Astrocyte (in vitro differentiated cells and primary cell): ENCODE results near the gene CAPN7. TPM values are rescaled to one million over a fixed set of nuclear protein-coding genes. Genes with fewer than 3 reads are reported as not detected.

ENCODE experiments used
- DNase-seq: peaks from one replicate; pipeline ENCODE4 v3.0.0-alpha.2; 2010; ENCODE audit warnings: low read depth
- FAIRE-seq: peaks from 2 replicates; lab custom pipeline; 2011; peaks lifted over from hg19 to GRCh38; lab: Jason Lieb, UNC
- H2AFZ ChIP-seq: 2 replicates; pipeline ENCODE4 v1.6.0; 2012; ENCODE audit warnings: low read depth, low read length, inconsistent platforms
- H3K27ac ChIP-seq: 2 replicates; pipeline ENCODE4 v1.5.1; 2011; ENCODE audit warnings: low read depth, low read length, inconsistent platforms
- H3K27me3 ChIP-seq: 2 replicates; pipeline ENCODE4 v1.6.0; 2011; ENCODE audit warnings: low read length, inconsistent platforms; ENCODE audit not compliant: insufficient read depth
- H3K36me3 ChIP-seq: 2 replicates; pipeline ENCODE4 v1.5.1; 2011; ENCODE audit warnings: low read length, inconsistent platforms; ENCODE audit not compliant: insufficient read depth
- H3K4me1 ChIP-seq: 2 replicates; pipeline ENCODE4 v1.5.1; 2011; ENCODE audit warnings: low read length, inconsistent platforms; ENCODE audit not compliant: insufficient read depth
- H3K4me2 ChIP-seq: 2 replicates; pipeline ENCODE4 v1.6.0; 2012; ENCODE audit warnings: low read length, inconsistent platforms
- H3K4me3 ChIP-seq: 2 replicates; pipeline ENCODE4 v1.5.1; 2011; ENCODE audit warnings: low read depth, mild to moderate bottlenecking, low read length, inconsistent platforms; ENCODE audit not compliant: insufficient read depth
- H3K79me2 ChIP-seq: 2 replicates; pipeline ENCODE4 v1.6.0; 2012; ENCODE audit warnings: mild to moderate bottlenecking, low read length, inconsistent platforms; ENCODE audit not compliant: insufficient read depth
- H3K9ac ChIP-seq: 2 replicates; pipeline ENCODE4 v1.6.0; 2012; ENCODE audit warnings: mild to moderate bottlenecking, low read length, inconsistent platforms
- H3K9me3 ChIP-seq: 2 replicates; pipeline ENCODE4 v1.5.1; 2012; ENCODE audit warnings: low read depth, mild to moderate bottlenecking, low read length, inconsistent platforms; ENCODE audit not compliant: insufficient read depth
- H4K20me1 ChIP-seq: 2 replicates; pipeline ENCODE4 v1.6.0; 2012; ENCODE audit warnings: low read length, inconsistent platforms; ENCODE audit not compliant: insufficient read depth
- H3K27ac Mint-ChIP-seq: one replicate; pipeline ENCODE4 v1.8.0; 2021; ENCODE audit warnings: mild to moderate bottlenecking, mixed read lengths; ENCODE audit not compliant: unreplicated experiment
- H3K27me3 Mint-ChIP-seq: one replicate; pipeline ENCODE4 v1.8.0; 2021; ENCODE audit warnings: low read depth, mixed read lengths; ENCODE audit not compliant: unreplicated experiment
- H3K36me3 Mint-ChIP-seq: one replicate; pipeline ENCODE4 v1.8.0; 2021; ENCODE audit warnings: low read depth, mixed read lengths; ENCODE audit not compliant: unreplicated experiment
- H3K4me1 Mint-ChIP-seq: one replicate; pipeline ENCODE4 v1.8.0; 2021; ENCODE audit warnings: low read depth, mixed read lengths; ENCODE audit not compliant: unreplicated experiment
- H3K4me3 Mint-ChIP-seq: one replicate; pipeline ENCODE4 v1.8.0; 2021; ENCODE audit warnings: mild to moderate bottlenecking, moderate library complexity, mixed read lengths; ENCODE audit not compliant: unreplicated experiment
- H3K9me3 Mint-ChIP-seq: one replicate; pipeline ENCODE4 v1.8.0; 2021; ENCODE audit warnings: mild to moderate bottlenecking, mixed read lengths; ENCODE audit not compliant: unreplicated experiment
- EZH2 ChIP-seq: IDR thresholded peaks from 2 replicates; pipeline ENCODE4 v1.6.1; 2012; ENCODE audit warnings: mild to moderate bottlenecking, low read length, inconsistent platforms; ENCODE audit not compliant: insufficient read depth
- total RNA-seq: library from RNA; stranded (reverse); gene quantifications from 2 replicates; pipeline ENCODE4 v1.2.1, GENCODE V29; 2021
- TF ChIP-seq, protein P1 (sequence below): IDR thresholded peaks from 2 replicates; pipeline ENCODE4 v1.5.1; 2011; ENCODE audit warnings: low read depth, mild to moderate bottlenecking, inconsistent platforms, low read length, moderate library complexity; ENCODE audit not compliant: insufficient read depth

CAPN7 gene
- total RNA-seq, 1 donor from 2014 or later: 36.8 TPM

DNA sequence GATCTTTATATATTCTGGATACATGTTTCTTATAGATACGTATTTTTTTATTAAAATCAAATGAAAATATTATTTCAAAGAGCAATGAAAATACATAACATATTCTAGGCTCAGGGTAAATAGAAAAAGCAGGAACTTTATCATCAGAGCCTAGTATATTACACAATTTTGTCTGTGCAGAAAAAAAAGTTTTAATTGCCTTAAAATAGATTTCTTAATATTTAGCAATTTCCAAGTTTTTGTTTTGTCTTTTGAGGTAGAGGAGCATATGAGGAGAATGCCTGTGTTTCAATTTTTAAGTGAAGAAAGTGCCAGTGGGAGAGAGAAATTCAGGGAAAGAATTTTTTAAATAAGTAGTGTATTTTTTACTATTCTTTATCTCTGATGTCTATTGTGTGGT lies 10.5 kb downstream of the CAPN7 start:
- Histone ChIP-seq H3K4me3 (no peak overlapping the region), H3K36me3 (peaks cover 55% of the 10 kb centered on the region), H3K79me2 (no peaks in the 10 kb centered on the region), H3K4me2 (no peak overlapping the region), H3K27me3 (no peaks in the 10 kb centered on the region), H3K4me1 (no peaks in the 10 kb centered on the region), H3K9me3 (no peaks in the 10 kb centered on the region), H2AFZ (no peak overlapping the region), H3K9ac (no peak overlapping the region), H4K20me1 (peaks cover 18% of the 10 kb centered on the region), H3K27ac (no peak overlapping the region)
- Mint-ChIP-seq H3K36me3 (peaks cover 14% of the 10 kb centered on the region), H3K9me3 (no peaks in the 10 kb centered on the region), H3K27ac (no peak overlapping the region), H3K4me3 (no peak overlapping the region), H3K4me1 (no peaks in the 10 kb centered on the region), H3K27me3 (no peaks in the 10 kb centered on the region)
- FAIRE-seq: no peak
- DNase-seq: no peak
- TF ChIP-seq, protein P1, sequence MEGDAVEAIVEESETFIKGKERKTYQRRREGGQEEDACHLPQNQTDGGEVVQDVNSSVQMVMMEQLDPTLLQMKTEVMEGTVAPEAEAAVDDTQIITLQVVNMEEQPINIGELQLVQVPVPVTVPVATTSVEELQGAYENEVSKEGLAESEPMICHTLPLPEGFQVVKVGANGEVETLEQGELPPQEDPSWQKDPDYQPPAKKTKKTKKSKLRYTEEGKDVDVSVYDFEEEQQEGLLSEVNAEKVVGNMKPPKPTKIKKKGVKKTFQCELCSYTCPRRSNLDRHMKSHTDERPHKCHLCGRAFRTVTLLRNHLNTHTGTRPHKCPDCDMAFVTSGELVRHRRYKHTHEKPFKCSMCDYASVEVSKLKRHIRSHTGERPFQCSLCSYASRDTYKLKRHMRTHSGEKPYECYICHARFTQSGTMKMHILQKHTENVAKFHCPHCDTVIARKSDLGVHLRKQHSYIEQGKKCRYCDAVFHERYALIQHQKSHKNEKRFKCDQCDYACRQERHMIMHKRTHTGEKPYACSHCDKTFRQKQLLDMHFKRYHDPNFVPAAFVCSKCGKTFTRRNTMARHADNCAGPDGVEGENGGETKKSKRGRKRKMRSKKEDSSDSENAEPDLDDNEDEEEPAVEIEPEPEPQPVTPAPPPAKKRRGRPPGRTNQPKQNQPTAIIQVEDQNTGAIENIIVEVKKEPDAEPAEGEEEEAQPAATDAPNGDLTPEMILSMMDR: no peak
- no peak for TF ChIP-seq EZH2

DNA sequence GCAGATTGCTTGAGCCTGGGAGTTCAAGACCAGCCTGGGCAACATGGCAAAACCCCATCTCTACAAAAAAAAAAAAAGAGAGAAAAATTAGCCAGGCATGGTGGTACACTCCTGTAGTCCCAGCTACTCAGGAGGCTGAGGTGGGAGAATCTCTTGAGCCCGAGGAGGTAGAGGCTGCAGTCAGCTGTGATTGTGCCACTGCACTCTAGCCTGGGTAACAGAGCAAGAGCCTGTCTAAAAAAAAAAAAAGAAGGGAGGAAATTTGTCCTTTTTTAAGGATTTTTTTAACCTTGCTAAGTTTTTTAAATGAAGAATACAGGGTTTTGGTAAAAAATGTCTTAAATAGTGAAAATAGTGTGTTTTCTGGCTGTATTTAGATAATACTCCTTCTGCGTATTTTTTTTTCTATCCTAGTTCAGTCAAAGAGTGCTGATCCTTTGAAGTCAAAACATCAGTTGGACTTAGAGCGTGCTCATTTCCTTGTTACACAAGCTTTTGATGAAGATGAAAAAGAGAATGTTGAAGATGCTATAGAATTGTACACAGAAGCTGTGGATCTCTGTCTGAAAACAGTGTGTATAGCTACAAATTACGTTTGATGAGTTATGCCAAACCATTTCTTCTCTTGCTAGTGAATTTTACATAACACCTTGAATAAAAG lies 11.1 kb downstream of the CAPN7 start:
- no peak overlapping the region for H3K4me2 ChIP-seq
- no peak overlapping the region for H3K9ac ChIP-seq
- Mint-ChIP-seq H3K9me3 (no peaks in the 10 kb centered on the region), H3K36me3 (peaks cover 11% of the 10 kb centered on the region), H3K27me3 (no peaks in the 10 kb centered on the region), H3K4me1 (no peaks in the 10 kb centered on the region), H3K4me3 (no peak overlapping the region), H3K27ac (no peak overlapping the region)
- peaks cover 55% of the 10 kb centered on the region for H3K36me3 ChIP-seq
- no peak overlapping the region for H2AFZ ChIP-seq
- TF ChIP-seq, protein P1: no peak
- no peak for TF ChIP-seq EZH2
- no peak overlapping the region for H3K27ac ChIP-seq
- H4K20me1 ChIP-seq: peaks cover 19% of the 10 kb centered on the region
- no peaks in the 10 kb centered on the region for H3K4me1 ChIP-seq
- H3K9me3 ChIP-seq: no peaks in the 10 kb centered on the region
- no peaks in the 10 kb centered on the region for H3K79me2 ChIP-seq
- no peak overlapping the region for H3K4me3 ChIP-seq
- FAIRE-seq (peak; percentile 55), DNase-seq (no peak)
- H3K27me3 ChIP-seq: no peaks in the 10 kb centered on the region

DNA sequence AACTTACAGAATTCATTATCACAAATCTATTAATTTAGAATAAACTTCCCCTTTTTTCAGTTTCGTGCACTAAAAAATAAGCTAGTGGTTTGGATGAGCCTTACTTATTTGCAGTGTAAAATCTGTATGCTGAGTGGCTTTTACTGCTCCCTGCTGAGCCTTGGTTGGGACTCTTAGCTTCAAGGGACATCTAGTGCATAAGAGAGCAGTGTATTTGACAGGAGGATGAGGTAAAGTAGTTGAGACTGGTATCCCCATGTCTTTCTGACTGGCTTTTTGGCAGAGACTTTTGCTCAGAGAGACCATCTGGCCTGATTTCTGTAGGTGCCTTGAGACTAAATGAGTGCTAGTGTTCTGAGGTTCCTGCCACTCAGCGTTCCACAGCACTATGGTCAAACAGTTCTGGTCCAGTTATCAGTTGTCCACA lies 11.8 kb downstream of the CAPN7 start:
- Histone ChIP-seq H4K20me1 (peaks cover 21% of the 10 kb centered on the region), H3K27ac (no peak overlapping the region), H3K36me3 (peaks cover 56% of the 10 kb centered on the region), H3K79me2 (no peaks in the 10 kb centered on the region), H3K9me3 (no peaks in the 10 kb centered on the region), H3K4me2 (no peak overlapping the region), H3K4me1 (no peaks in the 10 kb centered on the region), H3K9ac (no peak overlapping the region), H3K27me3 (no peaks in the 10 kb centered on the region), H2AFZ (no peak overlapping the region), H3K4me3 (no peak overlapping the region)
- no peaks in the 10 kb centered on the region for H3K4me1 Mint-ChIP-seq
- no peaks in the 10 kb centered on the region for H3K27me3 Mint-ChIP-seq
- no peak for TF ChIP-seq EZH2
- TF ChIP-seq, protein P1: no peak
- no peak overlapping the region for H3K4me3 Mint-ChIP-seq
- no peak overlapping the region for H3K27ac Mint-ChIP-seq
- H3K36me3 Mint-ChIP-seq: peaks cover 9% of the 10 kb centered on the region
- no peak for DNase-seq
- no peaks in the 10 kb centered on the region for H3K9me3 Mint-ChIP-seq
- FAIRE-seq: no peak
